CD4-positive, CD25-positive, alpha-beta regulatory T cell (primary cell): ENCODE results near the gene PPP4R2. TPM values are rescaled to one million over a fixed set of nuclear protein-coding genes. Genes with fewer than 3 reads are reported as not detected.
A peak's percentile ranks its signal among the peaks of the same experiment; 100 is the strongest.

Experiments
- ATAC-seq, 2 donors: fragments of 150-1000 bp; cut with Tn5 transposase; one replicate each; pipeline ENCODE4 v1.10.0; 2021; ENCODE audit warnings: low read depth in 2 of 2, moderate number of reproducible peaks in 2 of 2, moderate library complexity in 1 of 2
- DNase-seq, 3 donors: peaks; one replicate each; pipeline versions ENCODE4 v3.0.0 to v3.0.0-alpha.2; 2012 to 2022; ENCODE audit warnings: mixed read lengths in 1 of 3
- H3K27ac ChIP-seq: one replicate; pipeline ENCODE4 v1.7.0; 2013; ENCODE audit warnings: mild to moderate bottlenecking, low read length; ENCODE audit not compliant: insufficient read depth, poor library complexity, severe bottlenecking
- H3K27me3 ChIP-seq: one replicate; pipeline ENCODE4 v1.7.0; 2013; ENCODE audit warnings: low read length; ENCODE audit not compliant: control insufficient read depth, insufficient read depth
- H3K36me3 ChIP-seq: one replicate; pipeline ENCODE4 v1.7.0; 2013; ENCODE audit warnings: mild to moderate bottlenecking, low read length, moderate library complexity; ENCODE audit not compliant: control insufficient read depth, insufficient read depth
- H3K4me1 ChIP-seq: 2 replicates; pipeline ENCODE4 v1.7.0; 2013; ENCODE audit warnings: mild to moderate bottlenecking, low read length; ENCODE audit not compliant: insufficient read depth, control insufficient read depth, poor library complexity, severe bottlenecking
- H3K4me3 ChIP-seq: one replicate; pipeline ENCODE4 v1.7.0; 2013; ENCODE audit warnings: low read depth, mild to moderate bottlenecking, low read length, moderate library complexity
- H3K9me3 ChIP-seq, 2 experiments: 1 replicate in 1 of 2; 2 replicates in 1 of 2; pipeline ENCODE4 v1.7.0; 2013; ENCODE audit warnings: low read length in 2 of 2, mild to moderate bottlenecking in 1 of 2, moderate library complexity in 1 of 2; ENCODE audit not compliant: control insufficient read depth in 2 of 2
- H3K27ac Mint-ChIP-seq, 3 donors: one replicate each; pipeline ENCODE4 v1.8.0; 2020 to 2022; ENCODE audit warnings: mild to moderate bottlenecking in 3 of 3, mixed read lengths in 3 of 3, moderate library complexity in 2 of 3
- H3K27me3 Mint-ChIP-seq: one replicate; pipeline ENCODE4 v1.8.0; 2022; ENCODE audit warnings: mild to moderate bottlenecking, mixed read lengths
- H3K36me3 Mint-ChIP-seq: one replicate; pipeline ENCODE4 v1.8.0; 2020; ENCODE audit warnings: mixed read lengths
- H3K4me1 Mint-ChIP-seq, 4 donors: one replicate each; pipeline ENCODE4 v1.8.0; 2020 to 2022; ENCODE audit warnings: mixed read lengths in 4 of 4, mild to moderate bottlenecking in 1 of 4
- H3K4me3 Mint-ChIP-seq, 4 donors: one replicate each; pipeline ENCODE4 v1.8.0; 2020 to 2022; ENCODE audit warnings: mild to moderate bottlenecking in 4 of 4, mixed read lengths in 4 of 4, moderate library complexity in 3 of 4
- H3K9me3 Mint-ChIP-seq, 7 donors: one replicate each; pipeline ENCODE4 v1.8.0; 2020 to 2022; ENCODE audit warnings: mixed read lengths in 7 of 7, mild to moderate bottlenecking in 3 of 7, moderate library complexity in 2 of 7
- polyA plus RNA-seq, 4 donors: library from polyadenylated mRNA; unstranded; fragments of 300-500 nt; fragmentation: Illumina TruSeq; gene quantifications; one replicate each; pipeline ENCODE4 v1.2.3, GENCODE V29; 2021
- total RNA-seq: library from RNA; stranded (reverse); gene quantifications from one replicate; pipeline ENCODE4 v1.2.3, GENCODE V29; 2022

Gene PPP4R2
- total and polyA plus RNA-seq, 5 donors from 2014 or later: 39.1 to 98.4 (median 51.7) TPM

GRCh38 chr3:73043414-73043813 is 46.8 kb downstream of the PPP4R2 start:
- ATAC-seq (no peak), DNase-seq (no peak)
- peak overlapping the region in 1 of 3 donors; percentile 71 for H3K27ac Mint-ChIP-seq
- Histone ChIP-seq H3K36me3 (peaks cover 12% of the 10 kb centered on the region), H3K27me3 (no peaks in the 10 kb centered on the region), H3K4me3 (no peak overlapping the region), H3K27ac (no peak overlapping the region), H3K4me1 (peaks cover 41% of the 10 kb centered on the region), H3K9me3 (no peaks in the 10 kb centered on the region)
- peaks cover 0 to 2% (median 0%) of the 10 kb centered on the region in 7 donors for H3K9me3 Mint-ChIP-seq
- H3K4me3 Mint-ChIP-seq: peak overlapping the region in 1 of 4 donors; percentile 37
- H3K36me3 Mint-ChIP-seq: peaks cover 4% of the 10 kb centered on the region
- H3K4me1 Mint-ChIP-seq: peaks cover 44 to 72% (median 54%) of the 10 kb centered on the region in 4 donors
- H3K27me3 Mint-ChIP-seq: no peaks in the 10 kb centered on the region

- Mint-ChIP-seq H3K36me3 (peaks cover 11% of the 10 kb centered on the region), H3K4me1 (peaks cover 46 to 61% (median 52%) of the 10 kb centered on the region in 4 donors), H3K4me3 (peak overlapping the region in 1 of 4 donors; percentile 33), H3K9me3 (no peaks in the 10 kb centered on the region), H3K27ac (peak overlapping the region in 1 of 3 donors; percentile 7), H3K27me3 (no peaks in the 10 kb centered on the region)
- no peak for ATAC-seq
- Histone ChIP-seq H3K27me3 (no peaks in the 10 kb centered on the region), H3K4me1 (peaks cover 41% of the 10 kb centered on the region), H3K9me3 (no peaks in the 10 kb centered on the region), H3K27ac (no peak overlapping the region), H3K4me3 (no peak overlapping the region), H3K36me3 (peaks cover 17% of the 10 kb centered on the region)
- no peak for DNase-seq
Measured at GRCh38 chr3:73045391-73045790, 48.8 kb downstream of the PPP4R2 start.

- no peak overlapping the region for H3K4me3 Mint-ChIP-seq
Measured at GRCh38 chr3:73046195-73046594, 49.6 kb downstream of the PPP4R2 start.

GRCh38 chr3:73049319-73049718 is 52.7 kb downstream of the PPP4R2 start:
- Mint-ChIP-seq H3K4me1 (peaks cover 25 to 49% (median 34%) of the 10 kb centered on the region in 4 donors), H3K36me3 (peaks cover 9% of the 10 kb centered on the region), H3K9me3 (no peaks in the 10 kb centered on the region), H3K27ac (no peak overlapping the region), H3K27me3 (no peaks in the 10 kb centered on the region), H3K4me3 (no peak overlapping the region)
- Histone ChIP-seq H3K4me3 (no peak overlapping the region), H3K27me3 (no peaks in the 10 kb centered on the region), H3K4me1 (peaks cover 11% of the 10 kb centered on the region), H3K36me3 (peaks cover 22% of the 10 kb centered on the region), H3K27ac (no peak overlapping the region), H3K9me3 (no peaks in the 10 kb centered on the region)
- no peak for DNase-seq
- ATAC-seq: no peak

More at GRCh38 chr3:73046195-73046594, 49.6 kb downstream of the PPP4R2 start:
- Histone ChIP-seq H3K4me1 (peaks cover 37% of the 10 kb centered on the region), H3K9me3 (no peaks in the 10 kb centered on the region), H3K27me3 (no peaks in the 10 kb centered on the region), H3K36me3 (peaks cover 17% of the 10 kb centered on the region), H3K4me3 (no peak overlapping the region), H3K27ac (no peak overlapping the region)
- ATAC-seq (no peak), DNase-seq (no peak)
- Mint-ChIP-seq H3K27ac (peak overlapping the region in 2 of 3 donors; percentile 7 to 59), H3K4me1 (peaks cover 38 to 59% (median 51%) of the 10 kb centered on the region in 4 donors), H3K36me3 (peaks cover 13% of the 10 kb centered on the region), H3K27me3 (no peaks in the 10 kb centered on the region), H3K9me3 (no peaks in the 10 kb centered on the region)

- Histone ChIP-seq H3K27ac (no peak overlapping the region), H3K4me1 (no peaks in the 10 kb centered on the region), H3K9me3 (no peaks in the 10 kb centered on the region), H3K27me3 (no peaks in the 10 kb centered on the region), H3K4me3 (no peak overlapping the region), H3K36me3 (peaks cover 18% of the 10 kb centered on the region)
- ATAC-seq: no peak
- H3K9me3 Mint-ChIP-seq: no peaks in the 10 kb centered on the region
- H3K36me3 Mint-ChIP-seq: peaks cover 9% of the 10 kb centered on the region
- peaks cover 17 to 40% (median 29%) of the 10 kb centered on the region in 4 donors for H3K4me1 Mint-ChIP-seq
- no peaks in the 10 kb centered on the region for H3K27me3 Mint-ChIP-seq
- H3K27ac Mint-ChIP-seq: peak overlapping the region in 2 of 3 donors; percentile 16 to 42
- no peak for DNase-seq
- no peak overlapping the region for H3K4me3 Mint-ChIP-seq
Measured at GRCh38 chr3:73052857-73053256, 56.2 kb downstream of the PPP4R2 start.

GRCh38 chr3:73055583-73055982 is 59.0 kb downstream of the PPP4R2 start:
- Mint-ChIP-seq H3K4me1 (peaks cover 19 to 55% (median 31%) of the 10 kb centered on the region in 4 donors), H3K27ac (peak overlapping the region in 1 of 3 donors; percentile 41), H3K4me3 (peak overlapping the region in 1 of 4 donors; percentile 71), H3K9me3 (no peaks in the 10 kb centered on the region), H3K27me3 (no peaks in the 10 kb centered on the region), H3K36me3 (peaks cover 15% of the 10 kb centered on the region)
- Histone ChIP-seq H3K9me3 (no peaks in the 10 kb centered on the region), H3K36me3 (peaks cover 13% of the 10 kb centered on the region), H3K27ac (no peak overlapping the region), H3K4me3 (no peak overlapping the region), H3K27me3 (no peaks in the 10 kb centered on the region), H3K4me1 (no peaks in the 10 kb centered on the region)
- DNase-seq (no peak), ATAC-seq (no peak)

GRCh38 chr3:73056014-73056844 is 59.6 kb downstream of the PPP4R2 start:
- H3K9me3 ChIP-seq: no peaks in the 10 kb centered on the region
- ATAC-seq: peak in 1 of 2 donors; percentile 22

More at GRCh38 chr3:73056014-73056844, 59.6 kb downstream of the PPP4R2 start:
- H3K27me3 Mint-ChIP-seq: no peaks in the 10 kb centered on the region
- H3K27me3 ChIP-seq: no peaks in the 10 kb centered on the region
- peaks cover 19 to 50% (median 29%) of the 10 kb centered on the region in 4 donors for H3K4me1 Mint-ChIP-seq
- H3K36me3 Mint-ChIP-seq: peaks cover 15% of the 10 kb centered on the region
- no peaks in the 10 kb centered on the region for H3K9me3 Mint-ChIP-seq
- H3K27ac Mint-ChIP-seq: peak overlapping the region in 1 of 3 donors; percentile 41
- peak overlapping the region in 1 of 4 donors; percentile 71 for H3K4me3 Mint-ChIP-seq
- no peaks in the 10 kb centered on the region for H3K4me1 ChIP-seq
- peak in 2 of 3 donors; percentile 58 to 62 for DNase-seq
- peaks cover 16% of the 10 kb centered on the region for H3K36me3 ChIP-seq
- H3K27ac ChIP-seq: peak overlapping the region; percentile 25
- no peak overlapping the region for H3K4me3 ChIP-seq
